Measurements from ENCODE around the gene ZMYND19.

GRCh38 chr9:137542486-137542885, 47.8 kb downstream of the ZMYND19 start:
- TF ChIP-seq, protein P1, sequence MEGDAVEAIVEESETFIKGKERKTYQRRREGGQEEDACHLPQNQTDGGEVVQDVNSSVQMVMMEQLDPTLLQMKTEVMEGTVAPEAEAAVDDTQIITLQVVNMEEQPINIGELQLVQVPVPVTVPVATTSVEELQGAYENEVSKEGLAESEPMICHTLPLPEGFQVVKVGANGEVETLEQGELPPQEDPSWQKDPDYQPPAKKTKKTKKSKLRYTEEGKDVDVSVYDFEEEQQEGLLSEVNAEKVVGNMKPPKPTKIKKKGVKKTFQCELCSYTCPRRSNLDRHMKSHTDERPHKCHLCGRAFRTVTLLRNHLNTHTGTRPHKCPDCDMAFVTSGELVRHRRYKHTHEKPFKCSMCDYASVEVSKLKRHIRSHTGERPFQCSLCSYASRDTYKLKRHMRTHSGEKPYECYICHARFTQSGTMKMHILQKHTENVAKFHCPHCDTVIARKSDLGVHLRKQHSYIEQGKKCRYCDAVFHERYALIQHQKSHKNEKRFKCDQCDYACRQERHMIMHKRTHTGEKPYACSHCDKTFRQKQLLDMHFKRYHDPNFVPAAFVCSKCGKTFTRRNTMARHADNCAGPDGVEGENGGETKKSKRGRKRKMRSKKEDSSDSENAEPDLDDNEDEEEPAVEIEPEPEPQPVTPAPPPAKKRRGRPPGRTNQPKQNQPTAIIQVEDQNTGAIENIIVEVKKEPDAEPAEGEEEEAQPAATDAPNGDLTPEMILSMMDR (IDR thresholded peaks at IDR 0.05) = no peak
- TF ChIP-seq POLR2A (IDR thresholded peaks at IDR 0.05) = no peak
